G401.6 (cell line): ENCODE measurements around the gene HMCN2.
"Not testable (repeated sequence)": the region's sequence is repeated elsewhere in the genome, so short reads cannot be mapped to it uniquely, and the experiment has no call there.

ENCODE experiments used
- FAIRE-seq: peaks from 2 replicates; lab custom pipeline; 2012; peaks lifted over from hg19 to GRCh38; lab: Jason Lieb, UNC

Gene HMCN2

GRCh38 chr9:130264414-130265350 lies 878 bp upstream of the HMCN2 start:
- FAIRE-seq, result no peak

- no peak for FAIRE-seq
Observed at GRCh38 chr9:130266236-130267098, 907 bp downstream of the HMCN2 start.

GRCh38 chr9:130267930-130268329 lies 2.4 kb downstream of the HMCN2 start:
- no peak for FAIRE-seq

GRCh38 chr9:130268521-130269211 lies 3.1 kb downstream of the HMCN2 start:
- FAIRE-seq, result no peak

GRCh38 chr9:130271473-130271872 lies 5.9 kb downstream of the HMCN2 start:
- FAIRE-seq, result no peak

GRCh38 chr9:130275156-130275555 lies 9.6 kb downstream of the HMCN2 start:
- no peak for FAIRE-seq

GRCh38 chr9:130276121-130276520 lies 10.6 kb downstream of the HMCN2 start:
- FAIRE-seq, result no peak

- FAIRE-seq, result no peak
Observed at GRCh38 chr9:130276955-130277354, 11.4 kb downstream of the HMCN2 start.

- FAIRE-seq, result not testable (repeated sequence)
Observed at GRCh38 chr9:130277525-130277924, 12.0 kb downstream of the HMCN2 start.

- FAIRE-seq, result no peak
Observed at GRCh38 chr9:130283539-130284248, 18.1 kb downstream of the HMCN2 start.

GRCh38 chr9:130284249-130284625 lies 18.7 kb downstream of the HMCN2 start:
- no peak for FAIRE-seq

- FAIRE-seq, result no peak
Observed at GRCh38 chr9:130284690-130285089, 19.1 kb downstream of the HMCN2 start.

GRCh38 chr9:130285271-130285670 lies 19.7 kb downstream of the HMCN2 start:
- no peak for FAIRE-seq

GRCh38 chr9:130286072-130286770 lies 20.7 kb downstream of the HMCN2 start:
- FAIRE-seq, result no peak

- no peak for FAIRE-seq
Observed at GRCh38 chr9:130286781-130287428, 21.3 kb downstream of the HMCN2 start.

- no peak for FAIRE-seq
Observed at GRCh38 chr9:130287736-130288135, 22.2 kb downstream of the HMCN2 start.

GRCh38 chr9:130288393-130288792 lies 22.8 kb downstream of the HMCN2 start:
- no peak for FAIRE-seq

- no peak for FAIRE-seq
Observed at GRCh38 chr9:130288926-130289690, 23.5 kb downstream of the HMCN2 start.

GRCh38 chr9:130289711-130290241 lies 24.2 kb downstream of the HMCN2 start:
- FAIRE-seq, result no peak
